ENCODE measurements around the gene PCNX3.

DNA sequence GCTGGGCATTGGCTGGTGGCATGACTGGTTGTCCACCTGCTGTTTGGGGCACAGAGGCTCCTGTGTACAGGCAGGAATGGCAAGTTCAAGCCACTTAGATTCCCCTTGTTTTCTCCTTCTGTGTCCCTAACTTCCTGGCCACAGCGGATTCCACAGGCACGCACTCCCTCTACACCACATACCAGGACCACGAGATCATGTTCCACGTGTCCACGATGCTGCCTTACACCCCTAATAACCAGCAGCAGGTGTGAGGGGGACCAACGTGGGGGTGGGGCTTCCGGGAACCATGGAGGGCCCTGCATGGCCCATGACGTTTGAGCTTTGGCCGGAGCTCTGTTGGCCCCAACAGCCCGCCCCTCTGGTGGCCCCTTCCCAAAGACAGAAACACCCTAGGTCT lies 30.1 kb downstream of the PCNX3 start:
- TF ChIP-seq, protein P1, sequence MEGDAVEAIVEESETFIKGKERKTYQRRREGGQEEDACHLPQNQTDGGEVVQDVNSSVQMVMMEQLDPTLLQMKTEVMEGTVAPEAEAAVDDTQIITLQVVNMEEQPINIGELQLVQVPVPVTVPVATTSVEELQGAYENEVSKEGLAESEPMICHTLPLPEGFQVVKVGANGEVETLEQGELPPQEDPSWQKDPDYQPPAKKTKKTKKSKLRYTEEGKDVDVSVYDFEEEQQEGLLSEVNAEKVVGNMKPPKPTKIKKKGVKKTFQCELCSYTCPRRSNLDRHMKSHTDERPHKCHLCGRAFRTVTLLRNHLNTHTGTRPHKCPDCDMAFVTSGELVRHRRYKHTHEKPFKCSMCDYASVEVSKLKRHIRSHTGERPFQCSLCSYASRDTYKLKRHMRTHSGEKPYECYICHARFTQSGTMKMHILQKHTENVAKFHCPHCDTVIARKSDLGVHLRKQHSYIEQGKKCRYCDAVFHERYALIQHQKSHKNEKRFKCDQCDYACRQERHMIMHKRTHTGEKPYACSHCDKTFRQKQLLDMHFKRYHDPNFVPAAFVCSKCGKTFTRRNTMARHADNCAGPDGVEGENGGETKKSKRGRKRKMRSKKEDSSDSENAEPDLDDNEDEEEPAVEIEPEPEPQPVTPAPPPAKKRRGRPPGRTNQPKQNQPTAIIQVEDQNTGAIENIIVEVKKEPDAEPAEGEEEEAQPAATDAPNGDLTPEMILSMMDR (IDR thresholded peaks at IDR 0.05): no peak
- no peak for TF ChIP-seq POLR2A (IDR thresholded peaks at IDR 0.05)
- no peak for TF ChIP-seq POLR2AphosphoS5 (IDR thresholded peaks at IDR 0.05)
